ENCODE results near the gene MAT2B. TPM values are rescaled to one million over a fixed set of nuclear protein-coding genes. Genes with fewer than 3 reads are reported as not detected.

Gene MAT2B
- total RNA-seq, 1 experiment from 2014 or later, result 55.7 TPM

GRCh38 chr5:163505368-163506094 is at the start of gene MAT2B (continued):
- TF ChIP-seq HMGXB4 (CRISPR knock-in tag; IDR thresholded peaks at IDR 0.05) (peak; percentile 93; the same call in 1 of the 2 replicates), NFYB (CRISPR knock-in tag; conservative IDR thresholded peaks at IDR 0.05; ENCODE audit: low read depth) (peak; percentile 78), NFE2L1 (CRISPR knock-in tag; IDR thresholded peaks at IDR 0.05) (no peak; the same call in 1 of the 2 replicates), USF1 (CRISPR knock-in tag; IDR thresholded peaks at IDR 0.05) (no peak), ETV6 (CRISPR knock-in tag; IDR thresholded peaks at IDR 0.05) (no peak), ATF1 (CRISPR knock-in tag; IDR thresholded peaks at IDR 0.05) (0 out of 2 replicates have a peak, but pooled peaks have one; percentile 25), ZSCAN18 (CRISPR knock-in tag; IDR thresholded peaks at IDR 0.05) (no peak)

GRCh38 chr5:163456029-163456589 is 49.3 kb upstream of the MAT2B start:
- Mint-ChIP-seq H3K27ac (peak overlapping the region; percentile 75), H3K4me3 (no peak overlapping the region), H3K27me3 (ENCODE audit: low read depth) (peaks cover 3% of the 10 kb centered on the region), H3K9me3 (no peaks in the 10 kb centered on the region), H3K4me1 (peaks cover 16% of the 10 kb centered on the region), H3K36me3 (peaks cover 32% of the 10 kb centered on the region)
- ChIA-PET POLR2A (interaction anchor here (0.6 kb wide), 1 partner anchor 11 kb away, joined by 3 read pairs; no protein-coding TSS in a partner anchor), CTCF (no interaction called here)
- no peak for ATAC-seq
- DNase-seq (ENCODE audit: low spot score), result no peak
- TF ChIP-seq ZBTB43 (CRISPR knock-in tag; IDR thresholded peaks at IDR 0.05) (no peak), PREB (CRISPR knock-in tag; IDR thresholded peaks at IDR 0.05; ENCODE audit: borderline replicate concordance) (no peak), MYBL2 (CRISPR knock-in tag; IDR thresholded peaks at IDR 0.05) (no peak), ETV6 (CRISPR knock-in tag; IDR thresholded peaks at IDR 0.05) (no peak), FOXP1 (CRISPR knock-in tag; IDR thresholded peaks at IDR 0.05; ENCODE audit: borderline replicate concordance) (no peak), TEAD4 (CRISPR knock-in tag; IDR thresholded peaks at IDR 0.05) (no peak), SP1 (CRISPR knock-in tag; conservative IDR thresholded peaks at IDR 0.05) (no peak), NFATC4 (CRISPR knock-in tag; IDR thresholded peaks at IDR 0.05) (no peak), HMGXB4 (CRISPR knock-in tag; IDR thresholded peaks at IDR 0.05) (no peak), OVOL2 (CRISPR knock-in tag; IDR thresholded peaks at IDR 0.05; ENCODE audit: borderline replicate concordance) (no peak)
